ENCODE results near the gene RNPEPL1.

RNPEPL1 gene

DNA sequence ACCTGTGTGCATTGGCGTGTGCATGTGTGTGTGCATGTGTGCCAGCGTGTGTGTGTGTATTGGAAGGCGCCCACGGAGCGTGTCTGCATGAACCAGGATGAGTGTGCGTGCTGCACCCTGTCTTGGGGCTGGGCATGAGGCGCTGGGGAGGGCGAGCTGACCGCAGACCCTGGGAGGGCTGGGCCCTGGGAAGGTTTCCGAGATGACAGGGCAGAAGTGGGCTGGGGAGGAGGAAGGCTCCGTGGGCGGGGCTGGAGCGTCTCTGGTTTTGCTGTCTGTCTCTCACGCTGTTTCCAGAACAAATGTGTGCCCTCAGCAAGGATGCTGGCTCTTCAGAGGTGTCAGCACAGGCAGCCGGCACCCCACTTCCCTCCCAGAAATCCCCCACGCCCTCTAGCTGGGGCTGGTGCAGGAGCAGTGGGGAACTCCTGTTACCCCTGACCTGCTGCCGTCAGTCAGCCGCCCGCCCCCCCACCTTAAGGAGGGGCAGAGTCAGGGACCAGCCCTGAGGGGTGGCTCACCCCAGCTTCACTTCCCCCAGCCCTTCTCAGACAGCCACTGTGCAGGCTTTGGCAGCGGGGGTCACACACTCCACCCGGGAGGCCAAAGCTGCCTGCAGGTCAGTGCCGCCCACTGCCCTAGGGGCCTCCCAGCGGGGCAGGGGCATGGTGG is 56.8 kb downstream of the RNPEPL1 start, which contains the start of gene GPR35:
GPR35 (plus strand) TSS at position 531 of the 672 bp plus-strand sequence. CDS start 4,473 bp downstream, outside the sequence.
- Histone ChIP-seq H3K9me2 (replicated peaks; ENCODE audit: insufficient read depth, low read length) (no peaks in the 10 kb centered on the region), H4K20me1 (ENCODE audit: insufficient read depth, low read length) (no peaks in the 10 kb centered on the region), H3K27ac (ENCODE audit: low read length) (no peak within 1 kb of the TSS), H3K4me2 (ENCODE audit: low read depth, low read length) (no peak within 1 kb of the TSS), H3K36me3 (replicated peaks; ENCODE audit: insufficient read depth, low read length) (no peaks in the 10 kb centered on the region), H3K27me3 (replicated peaks; ENCODE audit: insufficient read depth, low read length) (peaks cover 4% of the 10 kb centered on the region; the same call in 1 of the 2 replicates), H3K4me1 (ENCODE audit: low read length) (0 out of 2 replicates have a peak, but pooled peaks cover 4% of the 10 kb centered on the region), H2AFZ (ENCODE audit: low read length) (no peak within 1 kb of the TSS), H3K9me3 (replicated peaks; ENCODE audit: insufficient read depth, low read length) (no peaks in the 10 kb centered on the region), H3K4me3 (ENCODE audit: low read length) (no peak within 1 kb of the TSS), H3K9ac (ENCODE audit: low read length) (no peak within 1 kb of the TSS), H3K79me2 (ENCODE audit: low read length) (no peaks in the 10 kb centered on the region), H3F3A (ENCODE audit: insufficient read depth, low read length) (no peaks in the 10 kb centered on the region)
- DNase-seq: peak; percentile 7
- TF ChIP-seq EZH2phosphoT487 (IDR thresholded peaks at IDR 0.05; ENCODE audit: low read length): no peak

DNA sequence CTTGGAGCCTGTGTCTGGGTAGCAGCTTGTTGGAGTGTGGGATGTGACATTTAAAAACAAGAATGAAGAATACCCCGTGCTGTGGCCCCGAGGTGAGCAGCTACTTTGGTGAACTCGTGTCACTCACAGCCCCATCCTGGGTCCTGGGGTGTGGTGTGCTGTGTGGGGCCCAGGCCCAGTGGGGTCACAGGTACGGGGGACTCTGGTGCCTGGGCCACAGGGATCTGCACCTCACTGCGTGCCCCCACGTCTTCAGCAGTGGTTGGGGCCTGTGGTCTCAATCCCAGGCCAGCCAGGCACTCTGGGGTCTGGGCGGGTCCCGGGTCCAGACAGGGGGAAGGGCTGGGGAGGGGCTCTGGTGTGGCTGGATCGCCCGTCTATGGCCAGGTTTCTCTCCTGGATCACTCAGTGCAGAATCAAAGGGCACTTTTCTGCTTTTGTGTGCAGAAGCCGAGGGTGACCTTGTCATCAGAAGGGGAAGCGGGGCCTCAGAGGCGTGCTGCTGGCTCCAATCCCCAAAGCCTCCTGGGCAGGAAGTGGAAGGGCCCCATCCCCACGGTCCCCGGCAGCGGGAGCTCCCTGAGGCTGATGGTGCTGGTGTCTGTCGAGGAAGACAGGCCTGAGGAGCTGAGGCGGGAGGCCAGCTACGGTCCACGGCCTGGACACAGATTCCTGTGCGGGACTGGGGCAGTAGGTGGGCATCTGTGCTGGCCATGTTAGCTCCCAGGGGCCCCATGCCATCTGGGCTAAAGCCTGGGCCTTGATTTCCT is 58.4 kb downstream of the RNPEPL1 start:
- Histone ChIP-seq H3K4me2 (ENCODE audit: low read depth, low read length) (no peak overlapping the region), H3K9me3 (replicated peaks; ENCODE audit: insufficient read depth, low read length) (no peaks in the 10 kb centered on the region), H4K20me1 (ENCODE audit: insufficient read depth, low read length) (no peaks in the 10 kb centered on the region), H2AFZ (ENCODE audit: low read length) (no peak overlapping the region), H3K9me2 (replicated peaks; ENCODE audit: insufficient read depth, low read length) (no peaks in the 10 kb centered on the region), H3K79me2 (ENCODE audit: low read length) (no peaks in the 10 kb centered on the region), H3K4me3 (ENCODE audit: low read length) (no peak overlapping the region), H3K4me1 (ENCODE audit: low read length) (no peaks in the 10 kb centered on the region), H3F3A (ENCODE audit: insufficient read depth, low read length) (no peaks in the 10 kb centered on the region), H3K27me3 (replicated peaks; ENCODE audit: insufficient read depth, low read length) (peaks cover 4% of the 10 kb centered on the region; the same call in 1 of the 2 replicates), H3K36me3 (replicated peaks; ENCODE audit: insufficient read depth, low read length) (no peaks in the 10 kb centered on the region), H3K27ac (ENCODE audit: low read length) (no peak overlapping the region), H3K9ac (ENCODE audit: low read length) (no peak overlapping the region)
- no peak for DNase-seq
- TF ChIP-seq EZH2phosphoT487 (IDR thresholded peaks at IDR 0.05; ENCODE audit: low read length) (no peak), EZH2 (optimal IDR thresholded peaks at IDR 0.05; ENCODE audit: low read depth, low read length) (no peak)
- TF ChIP-seq, protein P1, sequence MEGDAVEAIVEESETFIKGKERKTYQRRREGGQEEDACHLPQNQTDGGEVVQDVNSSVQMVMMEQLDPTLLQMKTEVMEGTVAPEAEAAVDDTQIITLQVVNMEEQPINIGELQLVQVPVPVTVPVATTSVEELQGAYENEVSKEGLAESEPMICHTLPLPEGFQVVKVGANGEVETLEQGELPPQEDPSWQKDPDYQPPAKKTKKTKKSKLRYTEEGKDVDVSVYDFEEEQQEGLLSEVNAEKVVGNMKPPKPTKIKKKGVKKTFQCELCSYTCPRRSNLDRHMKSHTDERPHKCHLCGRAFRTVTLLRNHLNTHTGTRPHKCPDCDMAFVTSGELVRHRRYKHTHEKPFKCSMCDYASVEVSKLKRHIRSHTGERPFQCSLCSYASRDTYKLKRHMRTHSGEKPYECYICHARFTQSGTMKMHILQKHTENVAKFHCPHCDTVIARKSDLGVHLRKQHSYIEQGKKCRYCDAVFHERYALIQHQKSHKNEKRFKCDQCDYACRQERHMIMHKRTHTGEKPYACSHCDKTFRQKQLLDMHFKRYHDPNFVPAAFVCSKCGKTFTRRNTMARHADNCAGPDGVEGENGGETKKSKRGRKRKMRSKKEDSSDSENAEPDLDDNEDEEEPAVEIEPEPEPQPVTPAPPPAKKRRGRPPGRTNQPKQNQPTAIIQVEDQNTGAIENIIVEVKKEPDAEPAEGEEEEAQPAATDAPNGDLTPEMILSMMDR (IDR thresholded peaks at IDR 0.05; ENCODE audit: low read length): no peak

DNA sequence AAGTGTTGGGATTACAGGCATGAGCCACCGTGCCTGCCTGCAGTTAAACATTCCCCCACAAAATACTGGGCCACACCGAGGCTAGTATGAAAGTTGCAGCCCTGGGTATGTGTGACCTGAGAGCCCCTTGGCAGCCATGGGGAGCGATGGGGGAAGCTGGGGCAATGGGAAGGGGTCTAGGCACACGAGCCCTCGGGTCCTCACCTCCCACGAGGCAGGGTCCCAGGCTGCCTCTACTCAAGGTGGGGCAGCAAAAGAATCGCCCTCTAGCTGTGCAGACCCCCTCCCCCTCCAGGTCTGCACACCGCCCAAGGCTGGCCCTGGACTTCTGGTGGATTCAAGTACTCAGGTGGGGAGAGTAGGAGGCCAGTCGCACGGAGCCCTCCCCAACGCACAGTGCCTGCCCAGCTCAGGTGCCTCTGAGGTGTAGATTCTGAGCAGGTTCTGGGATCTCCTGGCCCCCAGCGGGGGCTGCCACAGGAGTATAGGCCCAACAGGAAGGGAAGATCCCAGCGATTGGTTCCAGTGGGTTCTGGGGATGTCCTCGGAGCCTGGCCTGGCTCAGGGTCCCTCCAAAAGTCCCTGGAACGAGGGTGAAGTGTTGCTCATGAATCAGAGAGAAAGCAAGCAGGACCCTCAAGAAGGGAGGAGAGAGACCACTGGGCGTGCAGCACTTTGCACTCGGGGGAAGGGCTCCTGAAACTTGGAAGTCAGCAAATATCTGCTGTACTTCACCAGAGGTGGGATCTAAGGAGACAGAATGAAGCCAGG is 59.6 kb downstream of the RNPEPL1 start:
- H3K27ac ChIP-seq (ENCODE audit: low read length): no peak overlapping the region
- H3K4me3 ChIP-seq (ENCODE audit: low read length): no peak overlapping the region
- peaks cover 4% of the 10 kb centered on the region; the same call in 1 of the 2 replicates for H3K27me3 ChIP-seq (replicated peaks; ENCODE audit: insufficient read depth, low read length)
- DNase-seq: no peak
- H2AFZ ChIP-seq (ENCODE audit: low read length): no peak overlapping the region
- TF ChIP-seq EZH2 (optimal IDR thresholded peaks at IDR 0.05; ENCODE audit: low read depth, low read length): no peak
- TF ChIP-seq, protein P1 (IDR thresholded peaks at IDR 0.05; ENCODE audit: low read length): no peak
- no peak for TF ChIP-seq EZH2phosphoT487 (IDR thresholded peaks at IDR 0.05; ENCODE audit: low read length)
- H3K4me1 ChIP-seq (ENCODE audit: low read length): no peaks in the 10 kb centered on the region
- no peaks in the 10 kb centered on the region for H3K9me2 ChIP-seq (replicated peaks; ENCODE audit: insufficient read depth, low read length)
- no peaks in the 10 kb centered on the region for H3K79me2 ChIP-seq (ENCODE audit: low read length)
- no peaks in the 10 kb centered on the region for H3F3A ChIP-seq (ENCODE audit: insufficient read depth, low read length)
- H3K9me3 ChIP-seq (replicated peaks; ENCODE audit: insufficient read depth, low read length): no peaks in the 10 kb centered on the region
- H3K4me2 ChIP-seq (ENCODE audit: low read depth, low read length): no peak overlapping the region
- H4K20me1 ChIP-seq (ENCODE audit: insufficient read depth, low read length): no peaks in the 10 kb centered on the region
- no peaks in the 10 kb centered on the region for H3K36me3 ChIP-seq (replicated peaks; ENCODE audit: insufficient read depth, low read length)
- H3K9ac ChIP-seq (ENCODE audit: low read length): no peak overlapping the region

All from MM.1S (cell line).